ENCODE measurements around the gene FAM53A. TPM values are rescaled to one million over a fixed set of nuclear protein-coding genes. Genes with fewer than 3 reads are reported as not detected.

Gene FAM53A
- total RNA-seq, 2 donors from 2014 or later, result 1.4 to 4.0 TPM

DNA sequence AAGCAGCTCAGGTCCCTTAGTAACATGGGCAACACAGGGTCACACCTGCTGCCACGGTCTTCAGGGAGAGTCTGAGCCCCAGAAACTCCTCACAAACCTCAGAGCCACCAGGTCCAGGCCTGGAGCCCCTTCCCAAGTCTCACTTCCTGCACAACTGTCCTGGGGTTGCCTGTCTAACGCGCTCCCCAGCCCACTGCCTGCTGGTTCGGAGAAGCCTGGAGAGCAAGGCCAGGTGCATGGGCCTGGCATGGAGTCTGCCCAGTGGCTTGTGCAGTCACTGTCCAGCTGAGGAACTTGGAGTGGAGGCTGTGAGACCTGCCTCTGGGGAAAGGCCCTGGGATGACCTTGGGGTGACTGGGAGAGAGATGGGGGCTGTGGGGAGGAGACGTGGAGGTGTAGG lies 28.0 kb downstream of the FAM53A start:
- H3K9me3 Mint-ChIP-seq, result no peaks in the 10 kb centered on the region
- no peaks in the 10 kb centered on the region for H3K4me1 Mint-ChIP-seq (ENCODE audit: low read depth)
- ATAC-seq (replicated peaks in 1 of 2), result no peak
- no peaks in the 10 kb centered on the region for H3K36me3 Mint-ChIP-seq (ENCODE audit: insufficient read depth in 2 of 2)
- H3K4me3 Mint-ChIP-seq, result no peak overlapping the region
- no peaks in the 10 kb centered on the region for H3K27me3 Mint-ChIP-seq (ENCODE audit: low read depth)
- no peak for DNase-seq
- no peak overlapping the region for H3K27ac Mint-ChIP-seq

DNA sequence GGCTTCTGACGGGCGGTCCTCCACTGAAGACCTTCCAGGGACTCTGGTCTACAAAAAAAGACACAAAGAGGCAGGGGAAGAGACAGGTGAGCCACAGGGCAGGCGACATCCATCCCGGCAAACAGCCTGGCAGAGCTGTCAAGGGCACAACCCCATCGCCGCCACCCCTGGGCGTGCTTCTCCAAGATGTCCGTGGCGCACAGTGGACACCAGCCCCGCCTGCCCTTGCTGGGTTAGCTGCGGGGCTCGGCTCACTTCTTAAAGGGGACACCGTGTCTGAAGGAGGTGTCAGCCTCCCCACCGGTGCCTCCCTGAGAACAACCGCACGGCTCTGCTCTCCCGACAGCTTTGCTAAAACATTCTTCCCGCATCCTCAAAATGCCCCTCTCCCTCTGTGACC lies 28.4 kb downstream of the FAM53A start:
- DNase-seq, result no peak
- no peaks in the 10 kb centered on the region for H3K4me1 Mint-ChIP-seq (ENCODE audit: low read depth)
- H3K27me3 Mint-ChIP-seq (ENCODE audit: low read depth), result no peaks in the 10 kb centered on the region
- no peaks in the 10 kb centered on the region for H3K36me3 Mint-ChIP-seq (ENCODE audit: insufficient read depth in 2 of 2)
- no peak overlapping the region for H3K4me3 Mint-ChIP-seq
- no peaks in the 10 kb centered on the region for H3K9me3 Mint-ChIP-seq
- ATAC-seq (replicated peaks in 1 of 2), result no peak
- no peak overlapping the region for H3K27ac Mint-ChIP-seq

DNA sequence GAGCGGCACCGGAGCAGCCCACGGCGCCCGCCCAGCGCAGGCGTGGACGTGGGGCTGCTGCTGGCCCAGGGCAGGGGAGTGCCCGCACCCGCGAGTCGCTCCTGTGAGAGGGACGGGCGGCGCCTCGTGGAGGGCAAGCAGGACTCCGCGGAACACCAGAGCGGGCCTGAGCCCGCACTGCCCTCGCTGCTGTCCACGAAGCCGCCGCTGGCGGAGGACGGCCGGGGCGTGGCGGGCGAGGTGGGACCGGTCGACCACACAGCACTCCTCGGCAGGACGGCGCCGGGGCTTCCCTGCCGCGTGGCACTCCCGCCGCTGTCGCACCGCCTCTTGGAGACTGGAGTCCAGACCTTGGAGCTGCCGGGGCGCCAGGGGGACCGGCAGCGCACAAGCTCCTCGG lies 29.0 kb downstream of the FAM53A start:
- H3K27ac Mint-ChIP-seq, result no peak overlapping the region
- H3K4me3 Mint-ChIP-seq, result no peak overlapping the region
- no peaks in the 10 kb centered on the region for H3K27me3 Mint-ChIP-seq (ENCODE audit: low read depth)
- no peaks in the 10 kb centered on the region for H3K4me1 Mint-ChIP-seq (ENCODE audit: low read depth)
- H3K9me3 Mint-ChIP-seq, result no peaks in the 10 kb centered on the region
- DNase-seq (no peak), ATAC-seq (replicated peaks in 1 of 2) (no peak)
- peaks cover 2 to 3% of the 10 kb centered on the region in 2 donors for H3K36me3 Mint-ChIP-seq (ENCODE audit: insufficient read depth in 2 of 2)

DNA sequence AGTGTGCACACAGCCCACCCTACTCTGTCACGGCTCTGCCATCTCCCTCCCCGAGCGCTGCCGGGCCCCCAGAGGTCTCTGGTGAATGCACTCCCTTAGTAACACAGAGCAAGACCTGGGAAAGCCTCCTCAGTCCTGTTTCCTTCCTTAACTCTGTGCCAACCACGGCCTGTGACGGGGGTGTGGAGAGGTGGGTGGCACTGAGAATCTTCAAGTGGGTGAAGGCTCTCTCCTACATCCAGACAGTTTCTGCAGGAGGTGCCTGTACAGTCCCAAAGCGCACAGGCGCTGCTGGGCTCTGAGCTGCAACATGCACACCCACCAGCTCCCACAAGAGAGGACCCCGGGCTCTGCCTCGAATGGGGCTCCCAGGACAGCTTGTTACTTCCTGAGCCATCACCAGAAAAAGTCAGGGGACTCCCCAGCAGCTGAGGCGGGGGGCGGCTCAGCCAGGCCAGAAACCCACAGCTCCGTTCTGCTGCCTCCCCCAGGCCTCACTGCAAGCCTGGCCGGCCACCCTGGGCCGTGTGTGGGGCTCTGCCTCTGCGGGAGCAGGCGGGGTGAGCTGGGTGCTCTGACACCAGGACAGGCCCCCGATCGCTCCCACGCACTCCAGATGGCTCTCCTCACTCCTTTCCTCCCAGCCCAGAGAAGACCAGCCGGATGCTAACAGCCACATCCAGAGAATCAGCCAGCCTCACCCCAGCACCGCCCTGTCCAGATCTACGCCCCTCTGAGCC lies 29.7 kb downstream of the FAM53A start:
- no peak for DNase-seq
- no peaks in the 10 kb centered on the region for H3K4me1 Mint-ChIP-seq (ENCODE audit: low read depth)
- no peak overlapping the region for H3K4me3 Mint-ChIP-seq
- H3K9me3 Mint-ChIP-seq, result no peaks in the 10 kb centered on the region
- ATAC-seq (replicated peaks in 1 of 2), result no peak
- H3K36me3 Mint-ChIP-seq (ENCODE audit: insufficient read depth in 2 of 2), result peaks cover 2 to 4% of the 10 kb centered on the region in 2 donors
- no peaks in the 10 kb centered on the region for H3K27me3 Mint-ChIP-seq (ENCODE audit: low read depth)
- H3K27ac Mint-ChIP-seq, result no peak overlapping the region

DNA sequence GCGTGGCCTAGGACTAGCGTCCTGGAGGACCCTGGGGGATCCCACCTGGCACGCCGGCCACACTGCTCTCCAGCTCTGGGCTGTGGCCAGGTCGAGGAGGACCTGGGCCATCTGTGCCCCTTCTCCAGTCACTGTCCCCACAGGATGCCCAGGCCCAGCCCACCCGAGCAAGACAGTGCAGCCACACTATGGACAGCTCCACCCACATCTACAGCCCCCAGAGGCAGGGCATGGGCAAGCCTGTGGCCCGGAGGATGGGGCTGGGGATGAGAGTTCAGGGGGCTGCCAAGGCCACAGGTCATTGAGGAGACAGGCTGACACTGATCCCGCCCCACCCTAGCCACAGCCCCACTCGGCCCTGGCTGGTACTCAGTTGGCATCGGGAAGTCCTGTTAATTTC lies 30.3 kb downstream of the FAM53A start:
- Mint-ChIP-seq H3K9me3 (no peaks in the 10 kb centered on the region), H3K4me3 (no peak overlapping the region), H3K27me3 (ENCODE audit: low read depth) (no peaks in the 10 kb centered on the region), H3K27ac (no peak overlapping the region), H3K36me3 (ENCODE audit: insufficient read depth in 2 of 2) (peaks cover 3 to 4% of the 10 kb centered on the region in 2 donors), H3K4me1 (ENCODE audit: low read depth) (no peaks in the 10 kb centered on the region)
- no peak for ATAC-seq (replicated peaks in 1 of 2)
- no peak for DNase-seq

DNA sequence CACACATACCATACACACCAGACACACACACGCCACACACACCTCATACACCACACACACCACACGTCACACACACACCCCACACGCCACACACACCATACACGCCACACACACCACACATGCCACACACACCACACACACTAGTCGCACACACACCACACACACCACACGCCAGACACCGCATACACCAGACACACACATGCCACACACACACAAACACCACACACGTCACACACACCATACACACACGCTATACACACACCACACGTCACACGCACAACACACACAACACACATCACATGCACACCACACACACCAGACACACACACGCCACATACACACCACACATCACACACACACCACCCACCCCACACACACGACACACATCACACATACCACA lies 32.0 kb downstream of the FAM53A start:
- H3K9me3 Mint-ChIP-seq, result no peaks in the 10 kb centered on the region
- ATAC-seq (replicated peaks in 1 of 2) (no peak), DNase-seq (no peak)
- peaks cover 3 to 4% of the 10 kb centered on the region in 2 donors for H3K36me3 Mint-ChIP-seq (ENCODE audit: insufficient read depth in 2 of 2)
- peaks cover 10% of the 10 kb centered on the region for H3K4me1 Mint-ChIP-seq (ENCODE audit: low read depth)
- H3K27me3 Mint-ChIP-seq (ENCODE audit: low read depth), result no peaks in the 10 kb centered on the region
- H3K4me3 Mint-ChIP-seq, result no peak overlapping the region
- H3K27ac Mint-ChIP-seq, result no peak overlapping the region

DNA sequence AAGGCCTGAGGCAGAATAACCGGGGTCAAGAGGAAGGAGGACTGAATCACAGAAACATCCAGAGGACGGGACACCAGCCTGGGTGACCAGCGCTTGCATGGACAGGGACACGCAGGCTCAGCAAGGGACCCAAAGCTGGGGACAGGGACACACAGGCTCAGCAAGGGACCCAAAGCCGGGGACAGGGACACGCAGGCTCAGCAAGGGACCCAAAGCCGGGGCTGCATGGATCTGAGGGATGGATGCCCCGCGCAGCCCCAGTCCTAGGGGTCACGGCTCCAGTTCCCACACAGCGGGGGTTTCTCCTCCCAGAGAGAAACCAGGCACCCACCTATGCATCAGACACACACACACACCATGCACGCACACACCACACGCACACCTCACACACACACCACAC lies 32.5 kb downstream of the FAM53A start:
- Mint-ChIP-seq H3K4me3 (no peak overlapping the region), H3K27ac (no peak overlapping the region), H3K9me3 (no peaks in the 10 kb centered on the region), H3K4me1 (ENCODE audit: low read depth) (peaks cover 10% of the 10 kb centered on the region), H3K36me3 (ENCODE audit: insufficient read depth in 2 of 2) (peaks cover 3 to 4% of the 10 kb centered on the region in 2 donors), H3K27me3 (ENCODE audit: low read depth) (no peaks in the 10 kb centered on the region)
- ATAC-seq (replicated peaks in 1 of 2) (no peak), DNase-seq (no peak)

DNA sequence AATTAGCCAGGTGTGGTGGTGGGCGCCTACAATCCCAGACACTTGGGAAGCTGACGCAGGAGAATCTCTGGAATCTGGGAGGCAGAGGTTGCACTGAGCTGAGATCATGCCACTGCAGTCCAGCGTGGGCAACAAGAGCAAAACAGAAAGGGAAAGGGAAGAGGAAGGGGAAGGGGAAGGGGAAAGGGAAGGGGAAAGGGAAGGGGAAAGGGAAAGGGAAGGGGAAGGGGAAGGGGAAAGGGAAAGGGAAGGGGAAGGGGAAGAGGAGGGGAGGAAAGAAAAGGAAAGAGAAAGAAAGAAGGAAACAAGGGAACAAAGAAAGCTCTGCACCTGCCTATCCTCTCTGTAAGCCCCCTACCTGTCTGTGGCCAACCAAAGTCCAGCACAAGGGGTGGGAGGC lies 35.2 kb downstream of the FAM53A start:
- Mint-ChIP-seq H3K36me3 (ENCODE audit: insufficient read depth in 2 of 2) (peaks cover 3 to 4% of the 10 kb centered on the region in 2 donors), H3K9me3 (no peaks in the 10 kb centered on the region), H3K27me3 (ENCODE audit: low read depth) (no peaks in the 10 kb centered on the region), H3K4me1 (ENCODE audit: low read depth) (peaks cover 10% of the 10 kb centered on the region), H3K27ac (no peak overlapping the region), H3K4me3 (no peak overlapping the region)
- DNase-seq, result no peak
- ATAC-seq (replicated peaks in 1 of 2), result no peak

DNA sequence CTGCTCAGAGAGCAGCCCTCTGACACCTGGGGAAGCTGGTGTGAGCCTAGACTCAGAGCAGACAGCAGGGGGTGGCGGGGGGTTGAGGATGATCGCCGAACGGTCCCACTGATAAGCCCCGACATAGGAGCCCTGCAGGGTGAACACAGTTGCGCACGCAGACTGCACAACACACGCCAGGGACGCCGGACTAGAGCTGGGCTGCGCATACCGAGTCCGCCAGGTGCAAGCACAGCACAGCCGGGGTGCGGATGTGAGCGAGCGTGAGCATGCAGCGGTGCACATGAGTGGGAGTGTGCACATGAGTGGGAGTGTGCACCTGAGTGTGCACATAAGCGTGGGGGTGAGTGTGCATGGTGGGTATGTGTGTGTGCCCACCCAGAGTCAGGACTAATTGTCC lies 36.7 kb downstream of the FAM53A start:
- DNase-seq, result no peak
- peaks cover 3 to 4% of the 10 kb centered on the region in 2 donors for H3K36me3 Mint-ChIP-seq (ENCODE audit: insufficient read depth in 2 of 2)
- H3K27ac Mint-ChIP-seq, result no peak overlapping the region
- peaks cover 10% of the 10 kb centered on the region for H3K4me1 Mint-ChIP-seq (ENCODE audit: low read depth)
- H3K27me3 Mint-ChIP-seq (ENCODE audit: low read depth), result no peaks in the 10 kb centered on the region
- H3K4me3 Mint-ChIP-seq, result no peak overlapping the region
- no peaks in the 10 kb centered on the region for H3K9me3 Mint-ChIP-seq
- no peak for ATAC-seq (replicated peaks in 1 of 2)

DNA sequence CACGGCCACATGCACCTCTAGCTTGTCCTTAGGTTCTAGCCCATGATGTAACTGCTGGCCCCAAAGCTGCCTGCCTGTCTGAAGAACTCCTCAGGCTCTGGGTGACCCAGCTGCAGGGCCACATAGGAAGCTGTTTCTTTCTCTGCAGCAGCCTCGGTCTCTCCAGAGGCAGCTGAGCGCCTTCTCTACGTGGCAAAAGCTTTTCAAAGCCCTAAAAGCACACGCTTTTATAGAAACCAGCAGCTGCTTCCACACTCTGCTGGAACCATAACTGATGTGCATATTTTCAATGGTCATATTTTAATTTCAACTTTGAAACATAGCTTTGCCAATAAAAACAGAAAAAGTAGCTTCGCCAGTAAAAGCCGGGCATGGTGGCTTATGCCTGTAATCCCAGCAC lies 37.4 kb downstream of the FAM53A start:
- Mint-ChIP-seq H3K9me3 (no peaks in the 10 kb centered on the region), H3K27ac (no peak overlapping the region), H3K4me1 (ENCODE audit: low read depth) (peaks cover 10% of the 10 kb centered on the region), H3K4me3 (no peak overlapping the region), H3K36me3 (ENCODE audit: insufficient read depth in 2 of 2) (peaks cover 3 to 4% of the 10 kb centered on the region in 2 donors), H3K27me3 (ENCODE audit: low read depth) (no peaks in the 10 kb centered on the region)
- ATAC-seq (replicated peaks in 1 of 2) (no peak), DNase-seq (no peak)

DNA sequence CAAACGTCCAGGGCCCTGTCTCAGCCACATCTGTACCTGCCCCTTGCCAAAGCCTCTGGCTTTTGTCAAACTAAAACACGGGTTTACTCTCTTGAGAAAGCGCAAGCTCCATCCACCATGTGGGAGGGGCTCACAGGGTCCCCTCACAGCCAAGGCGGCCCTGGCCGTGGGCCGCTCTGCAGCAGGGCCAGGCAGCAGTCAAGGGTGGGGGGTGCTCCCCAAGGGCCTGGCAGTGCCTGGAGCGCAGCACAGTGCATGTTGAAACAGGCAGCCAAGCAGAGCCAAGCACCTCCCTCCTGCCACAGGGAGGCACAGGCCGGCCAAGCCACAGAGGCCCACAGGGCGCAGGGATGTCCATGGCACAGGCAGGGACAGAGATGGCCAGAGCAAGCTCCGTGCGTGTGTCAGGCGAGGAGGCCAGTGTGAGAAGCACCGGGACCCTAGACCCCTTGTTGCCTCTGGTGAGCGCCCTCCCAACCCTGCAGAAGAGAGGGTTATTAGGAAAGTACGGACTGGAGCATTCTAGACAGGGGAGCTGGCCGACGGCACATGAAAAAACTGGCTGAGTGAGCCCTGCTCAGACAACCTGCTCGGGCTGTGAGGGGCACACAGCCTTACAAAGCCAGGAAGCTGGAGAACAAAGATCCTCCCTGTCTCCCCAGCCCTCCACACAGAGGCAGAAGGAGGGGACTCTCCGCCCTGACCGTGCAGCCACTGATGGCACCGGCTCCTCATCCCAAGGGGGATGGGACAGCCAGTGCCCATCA lies 39.0 kb downstream of the FAM53A start:
- no peak for DNase-seq
- no peaks in the 10 kb centered on the region for H3K9me3 Mint-ChIP-seq
- no peak for ATAC-seq (replicated peaks in 1 of 2)
- H3K4me1 Mint-ChIP-seq (ENCODE audit: low read depth), result peaks cover 10% of the 10 kb centered on the region
- H3K4me3 Mint-ChIP-seq, result no peak overlapping the region
- no peak overlapping the region for H3K27ac Mint-ChIP-seq
- peaks cover under 1 to 1% of the 10 kb centered on the region in 2 donors for H3K36me3 Mint-ChIP-seq (ENCODE audit: insufficient read depth in 2 of 2)
- no peaks in the 10 kb centered on the region for H3K27me3 Mint-ChIP-seq (ENCODE audit: low read depth)

DNA sequence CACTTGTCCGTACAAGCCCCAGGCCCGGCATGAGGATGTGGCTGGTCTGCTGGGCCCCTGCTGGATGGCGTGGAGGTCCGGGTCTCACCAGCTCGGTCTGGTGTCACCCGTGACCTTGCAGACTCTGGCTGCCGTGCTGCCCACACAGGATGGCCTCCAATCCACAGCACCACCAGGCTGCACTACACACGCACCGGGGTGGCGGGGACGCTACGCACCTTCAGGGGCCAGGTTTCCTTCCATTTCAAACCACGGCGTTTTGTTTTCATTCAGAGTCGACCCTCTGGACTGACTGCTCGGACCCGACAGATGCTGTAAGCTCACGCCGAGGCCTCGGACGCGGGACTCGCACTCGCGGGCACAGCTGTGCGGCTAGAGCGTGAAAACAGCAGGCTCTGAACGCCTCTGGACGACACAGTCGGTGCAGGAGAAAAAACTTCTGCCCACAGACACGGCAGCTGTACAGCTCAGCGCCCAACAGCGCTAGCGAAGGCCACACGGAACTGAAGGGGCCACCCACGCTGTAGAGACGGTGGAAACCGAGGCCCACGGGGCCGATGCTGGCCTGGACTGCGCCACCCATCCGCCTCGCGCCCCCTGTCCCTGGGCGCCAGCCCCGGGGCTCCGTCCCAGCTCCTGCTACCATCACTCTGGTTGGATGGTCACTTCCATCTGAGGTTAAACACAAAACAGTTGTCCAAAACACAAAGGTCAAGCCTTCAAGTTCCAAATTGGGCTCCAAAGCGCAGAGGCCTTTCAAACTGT lies 40.0 kb downstream of the FAM53A start:
- ATAC-seq (replicated peaks in 1 of 2) (no peak), DNase-seq (no peak)
- Mint-ChIP-seq H3K27me3 (ENCODE audit: low read depth) (no peaks in the 10 kb centered on the region), H3K4me3 (no peak overlapping the region), H3K4me1 (ENCODE audit: low read depth) (peaks cover 10% of the 10 kb centered on the region), H3K27ac (no peak overlapping the region), H3K9me3 (no peaks in the 10 kb centered on the region), H3K36me3 (ENCODE audit: insufficient read depth in 2 of 2) (peaks cover 0 to under 1% of the 10 kb centered on the region in 2 donors)
